K562 (cell line): ENCODE data around the gene EEFSEC. TPM values are rescaled to one million over a fixed set of nuclear protein-coding genes. Genes with fewer than 3 reads are reported as not detected.

Source experiments
- HDAC2 ChIP-seq: fragments of 450-650 bp; IDR thresholded peaks from 2 replicates; pipeline ENCODE4 v1.6.1; 2016; ENCODE audit warnings: mild to moderate bottlenecking
- HDAC6 ChIP-seq: IDR thresholded peaks from 2 replicates; pipeline ENCODE4 v1.6.1; 2012; ENCODE audit warnings: low read depth, mild to moderate bottlenecking, control low read depth, inconsistent platforms, low read length, moderate library complexity
- LARP7 ChIP-seq: fragments of 450-650 bp; IDR thresholded peaks from 2 replicates; pipeline ENCODE4 v1.6.1; 2016
- MAFK ChIP-seq: IDR thresholded peaks from 2 replicates; pipeline ENCODE4 v1.6.1; 2011; ENCODE audit warnings: low read length, improper control_type of control experiment
- MAZ ChIP-seq, 2 experiments: fragments of 450-650 bp in 1 of 2; sonication (generic) in 1 of 2; formaldehyde crosslinking; IDR thresholded peaks in 1 of 2; conservative IDR thresholded peaks in 1 of 2; 2 replicates each; pipeline versions ENCODE4 v1.4.0 to v1.5.0; 2020; ENCODE audit warnings: mild to moderate bottlenecking in 1 of 2, missing genetic modification reagents in 1 of 2
- NR2C1 ChIP-seq, 2 experiments: fragments of 450-650 bp; IDR thresholded peaks; 2 replicates each; pipeline ENCODE4 v1.6.1; 2017; ENCODE audit warnings: mild to moderate bottlenecking in 2 of 2, antibody characterized with exemption in 1 of 2, inconsistent platforms in 1 of 2, missing compliant biosample characterization in 1 of 2, missing genetic modification characterization in 1 of 2
- NRF1 ChIP-seq, 2 experiments: fragments of 450-650 bp; IDR thresholded peaks in 1 of 2; conservative IDR thresholded peaks in 1 of 2; 2 replicates each; pipeline ENCODE4 v1.6.1; 2014; ENCODE audit warnings: mild to moderate bottlenecking in 2 of 2
- POLR2B ChIP-seq: fragments of 450-650 bp; IDR thresholded peaks from 2 replicates; pipeline ENCODE4 v1.6.1; 2018; ENCODE audit warnings: low read depth; ENCODE audit not compliant: partially characterized antibody
- RBM34 ChIP-seq: fragments of 200-400 bp; formaldehyde crosslinking; IDR thresholded peaks from 2 replicates; pipeline ENCODE4 v1.6.1; 2018; ENCODE audit warnings: low read length, borderline replicate concordance; ENCODE audit not compliant: insufficient read depth
- SIN3B ChIP-seq: fragments of 450-650 bp; IDR thresholded peaks from 2 replicates; pipeline ENCODE4 v1.6.1; 2017; ENCODE audit warnings: low read depth, mild to moderate bottlenecking, moderate library complexity
- SMARCE1 ChIP-seq: fragments of 450-650 bp; IDR thresholded peaks from 2 replicates; pipeline ENCODE4 v1.7.1; 2016; ENCODE audit warnings: mild to moderate bottlenecking
- TBP ChIP-seq: optimal IDR thresholded peaks from 2 replicates; pipeline ENCODE3; 2011; ENCODE audit warnings: low read depth, low read length, improper control_type of control experiment
- U2AF1 ChIP-seq: fragments of 200-400 bp; formaldehyde crosslinking; optimal IDR thresholded peaks from 2 replicates; pipeline ENCODE3; 2017; ENCODE audit warnings: mild to moderate bottlenecking, low read depth, low read length, moderate library complexity
- U2AF2 ChIP-seq: fragments of 200-400 bp; formaldehyde crosslinking; optimal IDR thresholded peaks from 2 replicates; pipeline ENCODE3; 2017; ENCODE audit warnings: low read depth, mild to moderate bottlenecking, low read length
- ZBTB7A ChIP-seq: IDR thresholded peaks from 2 replicates; pipeline ENCODE4 v1.6.1; 2011; ENCODE audit warnings: low read depth, mild to moderate bottlenecking, low read length, moderate library complexity, borderline replicate concordance; ENCODE audit not compliant: control insufficient read depth
- ZNF174 ChIP-seq: fragments of 250-450 bp; sonication (Bioruptor Pico); IDR thresholded peaks from 2 replicates; pipeline ENCODE4 v1.4.0; 2020; ENCODE audit warnings: mild to moderate bottlenecking
- ZNF589 ChIP-seq: fragments of 200-800 bp; sonication (Bioruptor generic); IDR thresholded peaks from 2 replicates; pipeline ENCODE4 v1.6.1; 2016; ENCODE audit warnings: low read depth, missing genetic modification characterization, missing compliant biosample characterization
- polyA plus RNA-seq, 8 experiments: library from polyadenylated mRNA; depleted of rRNA in 4 of 8; stranded (reverse) in 5 of 8; unstranded in 3 of 8; fragments of >200 nt; fragmentation: Nextera tagmentation in 2 of 8; fragmentation: Illumina TruSeq in 1 of 8; extraction: Ambion mirVana in 2 of 8; extraction: Trizol in 1 of 8; gene quantifications; 2 replicates each; pipeline versions ENCODE4 v1.2.1 to v1.2.3, GENCODE V29; 2011 to 2014; ENCODE audit warnings: inconsistent platforms in 1 of 8, missing spikeins in 1 of 8
- total RNA-seq, 7 experiments: library from RNA; depleted of rRNA in 6 of 7; stranded (reverse); fragments of >200 nt in 6 of 7; fragmentation: Illumina TruSeq in 2 of 7; extraction: Trizol in 2 of 7; gene quantifications; 2 replicates each; pipeline versions ENCODE4 v1.2.1 to v1.2.3, GENCODE V29; 2011 to 2021; ENCODE audit warnings: low replicate concordance in 1 of 7
- TF ChIP-seq, protein P1 (sequence below): sonication (generic); formaldehyde crosslinking; IDR thresholded peaks from 2 replicates; pipeline ENCODE4 v1.9.0; 2022; ENCODE audit warnings: mild to moderate bottlenecking, missing genetic modification reagents
- TF ChIP-seq, protein P2 (sequence below), 2 experiments: IDR thresholded peaks; 2 replicates each; pipeline ENCODE4 v1.6.1; 2011; ENCODE audit warnings: borderline replicate concordance in 1 of 2, control low read depth in 1 of 2, low read depth in 1 of 2, low read length in 1 of 2, mild to moderate bottlenecking in 1 of 2, mixed read lengths in 1 of 2, moderate library complexity in 1 of 2; ENCODE audit not compliant: insufficient read depth in 1 of 2, insufficient read length in 1 of 2, poor library complexity in 1 of 2, severe bottlenecking in 1 of 2; ENCODE audit errors: extremely low read depth in 1 of 2
- TF ChIP-seq, protein P3 (sequence below): fragments of 250-450 bp; sonication (Bioruptor Pico); IDR thresholded peaks from 2 replicates; pipeline ENCODE4 v1.9.0; 2021; ENCODE audit warnings: mild to moderate bottlenecking
- TF ChIP-seq, protein P4 (sequence below), 2 experiments: fragments of 450-650 bp in 1 of 2; sonication (generic) in 1 of 2; formaldehyde crosslinking in 1 of 2; IDR thresholded peaks in 1 of 2; conservative IDR thresholded peaks in 1 of 2; 2 replicates each; pipeline versions ENCODE4 v1.6.1 to v1.8.1; 2016 to 2023; ENCODE audit warnings: mild to moderate bottlenecking in 2 of 2, moderate library complexity in 2 of 2, inconsistent platforms in 1 of 2, missing genetic modification reagents in 1 of 2
- TF ChIP-seq, protein P5 (sequence below): fragments of 450-650 bp; IDR thresholded peaks from 2 replicates; pipeline ENCODE4 v1.6.1; 2016

EEFSEC gene
- total and polyA plus RNA-seq, 9 of the 15 experiments (the other 6 are each of a cell fraction or from before 2014, with no cell fraction given) = 0.35 to 11.8 (median 7.7) TPM

DNA sequence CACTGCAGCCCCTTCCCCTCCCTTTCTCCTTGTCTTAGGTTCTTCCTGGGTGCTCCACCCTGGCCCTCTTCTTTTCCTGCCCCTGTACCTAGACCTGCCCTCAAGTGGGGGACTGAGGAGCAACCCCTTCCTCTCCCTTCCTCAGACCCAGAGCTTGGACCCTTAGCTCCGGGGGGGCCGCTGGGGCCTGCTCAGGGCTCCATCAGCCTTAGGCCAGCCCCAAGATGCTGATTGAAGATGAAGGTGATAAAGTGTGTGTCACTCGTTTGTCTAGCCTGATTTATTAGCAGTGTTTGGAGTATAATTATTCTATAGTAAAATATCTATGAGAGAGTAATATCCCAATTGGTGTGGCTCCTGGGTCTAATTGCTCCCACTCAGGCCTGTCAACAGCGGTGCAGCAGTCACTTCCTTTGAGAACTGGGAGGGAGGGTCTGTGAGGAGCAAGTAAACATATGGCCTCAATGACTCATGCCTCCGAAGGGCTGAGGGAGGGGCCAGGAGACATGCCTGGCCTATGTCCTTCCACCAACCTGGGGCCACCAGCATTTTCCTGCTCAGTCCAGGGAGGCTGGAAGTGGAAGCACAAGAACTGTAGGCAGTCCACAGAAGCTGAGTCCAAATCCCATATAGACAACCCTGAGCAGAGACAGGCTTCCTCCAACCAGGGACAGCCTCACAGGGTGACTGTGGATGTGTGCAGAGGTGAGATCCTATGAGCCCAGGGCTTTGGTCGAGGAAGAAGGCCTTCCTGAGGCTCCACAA is 190.2 kb downstream of the EEFSEC start (continued):
- TF ChIP-seq U2AF2 (no peak), U2AF1 (no peak), LARP7 (no peak), HDAC6 (no peak), MAFK (no peak), NRF1 (conservative IDR thresholded peaks at IDR 0.05 in 1 of 2, IDR thresholded peaks at IDR 0.05 in 1 of 2) (peak; percentile 40 to 47; a peak in 3 of 4 replicates), TBP (no peak), POLR2B (peak; percentile 40), ZNF174 (CRISPR knock-in tag) (no peak), ZNF589 (CRISPR knock-in tag) (0 out of 2 replicates have a peak, but pooled peaks have one; percentile 39), SIN3B (no peak), MAZ (CRISPR knock-in tag; conservative IDR thresholded peaks at IDR 0.05 in 1 of 2, IDR thresholded peaks at IDR 0.05 in 1 of 2) (peak in 1 of 2 experiments; percentile 79; a peak in 2 of 4 replicates), HDAC2 (0 out of 2 replicates have a peak, but pooled peaks have one; percentile 29), NR2C1 (IDR thresholded peaks at IDR 0.05) (no peak), NR2C1 (tag; IDR thresholded peaks at IDR 0.05) (0 out of 2 replicates have a peak, but pooled peaks have one; percentile 16), SMARCE1 (peak; percentile 54), RBM34 (no peak), ZBTB7A (0 out of 2 replicates have a peak, but pooled peaks have one; percentile 57)
- TF ChIP-seq, protein P1, sequence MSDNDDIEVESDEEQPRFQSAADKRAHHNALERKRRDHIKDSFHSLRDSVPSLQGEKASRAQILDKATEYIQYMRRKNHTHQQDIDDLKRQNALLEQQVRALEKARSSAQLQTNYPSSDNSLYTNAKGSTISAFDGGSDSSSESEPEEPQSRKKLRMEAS (CRISPR knock-in tag) = peak; percentile 43; the same call in 1 of the 2 replicates
- TF ChIP-seq, protein P2, sequence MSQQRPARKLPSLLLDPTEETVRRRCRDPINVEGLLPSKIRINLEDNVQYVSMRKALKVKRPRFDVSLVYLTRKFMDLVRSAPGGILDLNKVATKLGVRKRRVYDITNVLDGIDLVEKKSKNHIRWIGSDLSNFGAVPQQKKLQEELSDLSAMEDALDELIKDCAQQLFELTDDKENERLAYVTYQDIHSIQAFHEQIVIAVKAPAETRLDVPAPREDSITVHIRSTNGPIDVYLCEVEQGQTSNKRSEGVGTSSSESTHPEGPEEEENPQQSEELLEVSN (IDR thresholded peaks at IDR 0.05; ENCODE audit: borderline replicate concordance in 1 of 2, extremely low read depth in 1 of 2, insufficient read depth in 1 of 2, insufficient read length in 1 of 2, low read depth in 1 of 2, low read length in 1 of 2, poor library complexity in 1 of 2, severe bottlenecking in 1 of 2) = peak in 1 of 2 experiments; percentile 52
- TF ChIP-seq, protein P3, sequence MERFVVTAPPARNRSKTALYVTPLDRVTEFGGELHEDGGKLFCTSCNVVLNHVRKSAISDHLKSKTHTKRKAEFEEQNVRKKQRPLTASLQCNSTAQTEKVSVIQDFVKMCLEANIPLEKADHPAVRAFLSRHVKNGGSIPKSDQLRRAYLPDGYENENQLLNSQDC (CRISPR knock-in tag) = no peak
- TF ChIP-seq, protein P4, sequence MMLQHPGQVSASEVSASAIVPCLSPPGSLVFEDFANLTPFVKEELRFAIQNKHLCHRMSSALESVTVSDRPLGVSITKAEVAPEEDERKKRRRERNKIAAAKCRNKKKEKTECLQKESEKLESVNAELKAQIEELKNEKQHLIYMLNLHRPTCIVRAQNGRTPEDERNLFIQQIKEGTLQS (IDR thresholded peaks at IDR 0.05) = peak; percentile 90
- TF ChIP-seq, protein P4 (CRISPR knock-in tag; conservative IDR thresholded peaks at IDR 0.05) = no peak
- TF ChIP-seq, protein P5, sequence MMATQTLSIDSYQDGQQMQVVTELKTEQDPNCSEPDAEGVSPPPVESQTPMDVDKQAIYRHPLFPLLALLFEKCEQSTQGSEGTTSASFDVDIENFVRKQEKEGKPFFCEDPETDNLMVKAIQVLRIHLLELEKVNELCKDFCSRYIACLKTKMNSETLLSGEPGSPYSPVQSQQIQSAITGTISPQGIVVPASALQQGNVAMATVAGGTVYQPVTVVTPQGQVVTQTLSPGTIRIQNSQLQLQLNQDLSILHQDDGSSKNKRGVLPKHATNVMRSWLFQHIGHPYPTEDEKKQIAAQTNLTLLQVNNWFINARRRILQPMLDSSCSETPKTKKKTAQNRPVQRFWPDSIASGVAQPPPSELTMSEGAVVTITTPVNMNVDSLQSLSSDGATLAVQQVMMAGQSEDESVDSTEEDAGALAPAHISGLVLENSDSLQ = peak; percentile 76
